SK-N-MC (cell line): ENCODE data around the gene PGGHG.
"Not testable (repeated sequence)": the region's sequence is repeated elsewhere in the genome, so short reads cannot be mapped to it uniquely, and the experiment has no call there.

ENCODE experiments used
- DNase-seq: peaks from one replicate; pipeline ENCODE4 v3.0.0-alpha.2; 2011; ENCODE audit warnings: low read depth, low spot score
- H3K27ac ChIP-seq: fragments of 200-600 bp; sonication (generic); 2 replicates; pipeline ENCODE4 v1.5.1; 2016; ENCODE audit warnings: mixed run types
- H3K36me3 ChIP-seq: fragments of 200-600 bp; sonication (generic); 2 replicates; pipeline ENCODE4 v1.6.1; 2017; ENCODE audit warnings: antibody characterized with exemption, low read length, mixed read lengths; ENCODE audit not compliant: insufficient read depth
- H3K4me3 ChIP-seq: fragments of 200-600 bp; sonication (generic); 2 replicates; pipeline ENCODE4 v1.5.1; 2016
- H3K9ac ChIP-seq: fragments of 200-600 bp; sonication (generic); 2 replicates; pipeline ENCODE4 v1.8.0; 2017; ENCODE audit warnings: mixed run types, mixed read lengths; ENCODE audit not compliant: insufficient read length
- H3K9me3 ChIP-seq: fragments of 200-600 bp; sonication (generic); 2 replicates; pipeline ENCODE4 v1.6.1; 2017; ENCODE audit warnings: low read depth, mild to moderate bottlenecking, antibody characterized with exemption, low read length, moderate library complexity, mixed read lengths
- EZH2 ChIP-seq: fragments of 200-600 bp; sonication (generic); IDR thresholded peaks from one replicate; pipeline ENCODE4 v1.6.1; 2017; ENCODE audit warnings: antibody characterized with exemption
- FOXP2 ChIP-seq: optimal IDR thresholded peaks from 2 replicates; pipeline ENCODE3; 2011; ENCODE audit warnings: mild to moderate bottlenecking, moderate library complexity; ENCODE audit not compliant: insufficient read depth; ENCODE audit errors: extremely low read length, control extremely low read depth
- POLR2AphosphoS5 ChIP-seq: IDR thresholded peaks from 2 replicates; pipeline ENCODE4 v1.6.1; 2012; ENCODE audit warnings: mild to moderate bottlenecking, low read depth, low read length, borderline replicate concordance

PGGHG gene

GRCh38 chr11:312092-312816 is 23.3 kb downstream of the PGGHG start:
- peak overlapping the region; percentile 94 for H3K27ac ChIP-seq
- no peak overlapping the region; the same call in 1 of the 2 replicates for H3K4me3 ChIP-seq

GRCh38 chr11:313304-313786 is 24.4 kb downstream of the PGGHG start:
- no peak for TF ChIP-seq FOXP2
- no peak for TF ChIP-seq EZH2
- TF ChIP-seq POLR2AphosphoS5, result no peak
- H3K4me3 ChIP-seq, result peak overlapping the region; percentile 79
- no peak for DNase-seq
- H3K36me3 ChIP-seq, result no peaks in the 10 kb centered on the region
- H3K9me3 ChIP-seq, result no peaks in the 10 kb centered on the region
- H3K27ac ChIP-seq, result peak overlapping the region; percentile 94
- peak overlapping the region; percentile 52 for H3K9ac ChIP-seq

More at GRCh38 chr11:312092-312816, 23.3 kb downstream of the PGGHG start:
- H3K36me3 ChIP-seq, result no peaks in the 10 kb centered on the region
- TF ChIP-seq EZH2, result no peak
- no peak for TF ChIP-seq POLR2AphosphoS5
- no peak for TF ChIP-seq FOXP2
- H3K9me3 ChIP-seq, result no peaks in the 10 kb centered on the region
- H3K9ac ChIP-seq, result peak overlapping the region; percentile 52
- DNase-seq, result no peak

GRCh38 chr11:313787-314553 is 25.0 kb downstream of the PGGHG start, which contains the start of gene IFITM1:
Gene IFITM1 (plus strand): TSS chr11:314040. CDS start chr11:314171, 131 bp downstream.
- peak; percentile 84 for DNase-seq

GRCh38 chr11:314554-314875 is 25.6 kb downstream of the PGGHG start:
- H3K9ac ChIP-seq, result peak overlapping the region; percentile 52
- H3K9me3 ChIP-seq, H3K36me3 ChIP-seq, H3K27ac ChIP-seq, DNase-seq: not testable (repeated sequence)
- peak overlapping the region; percentile 79 for H3K4me3 ChIP-seq

More at GRCh38 chr11:313787-314553, 25.0 kb downstream of the PGGHG start, which contains the start of gene IFITM1:
- Histone ChIP-seq H3K9ac (peak within 1 kb of the TSS; percentile 52), H3K36me3 (no peaks in the 10 kb centered on the region), H3K9me3 (no peaks in the 10 kb centered on the region), H3K4me3 (peak within 1 kb of the TSS; percentile 79), H3K27ac (peak within 1 kb of the TSS; percentile 94)
- TF ChIP-seq EZH2 (no peak), FOXP2 (peak; percentile 32), POLR2AphosphoS5 (peak; percentile 93)

GRCh38 chr11:315051-315481 is 26.1 kb downstream of the PGGHG start:
- no peak for DNase-seq
- Histone ChIP-seq H3K4me3 (peak overlapping the region; percentile 48), H3K27ac (no peak overlapping the region), H3K9ac (no peak overlapping the region), H3K9me3 (no peaks in the 10 kb centered on the region), H3K36me3 (no peaks in the 10 kb centered on the region)
- TF ChIP-seq POLR2AphosphoS5 (no peak), FOXP2 (no peak), EZH2 (no peak)

- Histone ChIP-seq H3K27ac (no peak overlapping the region), H3K9me3 (no peaks in the 10 kb centered on the region), H3K9ac (no peak overlapping the region), H3K4me3 (peak overlapping the region; percentile 48; the same call in 1 of the 2 replicates), H3K36me3 (no peaks in the 10 kb centered on the region)
- TF ChIP-seq EZH2, result no peak
- TF ChIP-seq POLR2AphosphoS5, result no peak
- no peak for DNase-seq
Observed at GRCh38 chr11:315516-315994, 26.6 kb downstream of the PGGHG start.

GRCh38 chr11:316031-316701 is 27.2 kb downstream of the PGGHG start:
- no peak for DNase-seq
- H3K9ac ChIP-seq, result no peak overlapping the region
- TF ChIP-seq EZH2 (no peak), FOXP2 (no peak), POLR2AphosphoS5 (no peak)

GRCh38 chr11:316891-317301 is 28.0 kb downstream of the PGGHG start:
- no peak overlapping the region for H3K4me3 ChIP-seq
- no peaks in the 10 kb centered on the region for H3K9me3 ChIP-seq
- H3K27ac ChIP-seq, result peak overlapping the region; percentile 67; the same call in 1 of the 2 replicates
- no peak for DNase-seq
- H3K36me3 ChIP-seq, result no peaks in the 10 kb centered on the region
- TF ChIP-seq FOXP2, result no peak
- TF ChIP-seq EZH2, result no peak
- TF ChIP-seq POLR2AphosphoS5, result no peak
- no peak overlapping the region for H3K9ac ChIP-seq

More at GRCh38 chr11:316031-316701, 27.2 kb downstream of the PGGHG start:
- H3K9me3 ChIP-seq, result no peaks in the 10 kb centered on the region
- no peak overlapping the region for H3K27ac ChIP-seq
- no peak overlapping the region for H3K4me3 ChIP-seq
- no peaks in the 10 kb centered on the region for H3K36me3 ChIP-seq

GRCh38 chr11:317668-318404 is 28.9 kb downstream of the PGGHG start:
- not testable (repeated sequence) for H3K9ac ChIP-seq, H3K36me3 ChIP-seq, H3K9me3 ChIP-seq, DNase-seq, H3K4me3 ChIP-seq
- H3K27ac ChIP-seq, result peak overlapping the region; percentile 67

GRCh38 chr11:318405-319120 is 29.6 kb downstream of the PGGHG start:
- DNase-seq, H3K27ac ChIP-seq, H3K36me3 ChIP-seq, H3K9me3 ChIP-seq, H3K9ac ChIP-seq: not testable (repeated sequence)
- peak overlapping the region; percentile 92 for H3K4me3 ChIP-seq

GRCh38 chr11:319121-319887 is 30.4 kb downstream of the PGGHG start:
- not testable (repeated sequence) for H3K36me3 ChIP-seq, DNase-seq, H3K9me3 ChIP-seq, H3K27ac ChIP-seq, H3K9ac ChIP-seq
- peak overlapping the region; percentile 92 for H3K4me3 ChIP-seq
